Glutamatergic neuron (in vitro differentiated cells): Measurements from ENCODE around the gene GRM7. TPM values are rescaled to one million over a fixed set of nuclear protein-coding genes. Genes with fewer than 3 reads are reported as not detected.

Experiments
- DNase-seq: peaks from one replicate; pipeline ENCODE4 v3.0.0; 2022
- H3K27ac Mint-ChIP-seq: one replicate; pipeline ENCODE4 v1.8.0; 2020; ENCODE audit warnings: mild to moderate bottlenecking, mixed read lengths, inconsistent platforms; ENCODE audit not compliant: unreplicated experiment
- H3K27me3 Mint-ChIP-seq: one replicate; pipeline ENCODE4 v1.8.0; 2020; ENCODE audit warnings: mild to moderate bottlenecking, moderate library complexity, mixed read lengths, inconsistent platforms; ENCODE audit not compliant: unreplicated experiment
- H3K36me3 Mint-ChIP-seq: one replicate; pipeline ENCODE4 v1.8.0; 2020; ENCODE audit warnings: mild to moderate bottlenecking, mixed read lengths, inconsistent platforms; ENCODE audit not compliant: unreplicated experiment
- H3K4me1 Mint-ChIP-seq: one replicate; pipeline ENCODE4 v1.8.0; 2020; ENCODE audit warnings: mild to moderate bottlenecking, low read depth, mixed read lengths, inconsistent platforms; ENCODE audit not compliant: unreplicated experiment
- H3K4me3 Mint-ChIP-seq: one replicate; pipeline ENCODE4 v1.8.0; 2020; ENCODE audit warnings: mild to moderate bottlenecking, mixed read lengths, inconsistent platforms; ENCODE audit not compliant: unreplicated experiment
- H3K9me3 Mint-ChIP-seq: one replicate; pipeline ENCODE4 v1.8.0; 2020; ENCODE audit warnings: mild to moderate bottlenecking, moderate library complexity, mixed read lengths, inconsistent platforms; ENCODE audit not compliant: unreplicated experiment
- CTCF ChIP-seq: fragments of 200-600 bp; sonication (generic); IDR thresholded peaks from one replicate; pipeline ENCODE4 v1.5.0; 2021; ENCODE audit not compliant: partially characterized antibody, unreplicated experiment
- total RNA-seq: library from RNA; stranded (reverse); fragmentation: NEBNext Ultra II Directional; extraction: Animal tissue kit (Norgen Biotek cat#: 25700); gene quantifications from one replicate; pipeline ENCODE4 v1.2.1, GENCODE V29; 2021; ENCODE audit not compliant: unreplicated experiment

Gene GRM7
- total RNA-seq, 1 donor from 2014 or later = 1.4 TPM

- TF ChIP-seq CTCF = no peak
- Mint-ChIP-seq H3K4me3 (no peak overlapping the region), H3K9me3 (no peaks in the 10 kb centered on the region), H3K27me3 (no peaks in the 10 kb centered on the region), H3K36me3 (no peaks in the 10 kb centered on the region), H3K4me1 (peaks cover 4% of the 10 kb centered on the region), H3K27ac (no peak overlapping the region)
- DNase-seq = no peak
Measured at GRCh38 chr3:7423995-7424394, 563.1 kb downstream of the GRM7 start.

GRCh38 chr3:7428206-7428718 is 567.3 kb downstream of the GRM7 start:
- H3K36me3 Mint-ChIP-seq = no peaks in the 10 kb centered on the region
- H3K27ac Mint-ChIP-seq = no peak overlapping the region
- TF ChIP-seq CTCF = no peak
- H3K4me1 Mint-ChIP-seq = peaks cover under 1% of the 10 kb centered on the region
- H3K9me3 Mint-ChIP-seq = peaks cover 3% of the 10 kb centered on the region
- H3K4me3 Mint-ChIP-seq = no peak overlapping the region
- no peak for DNase-seq
- H3K27me3 Mint-ChIP-seq = no peaks in the 10 kb centered on the region

- H3K9me3 Mint-ChIP-seq = peaks cover 3% of the 10 kb centered on the region
- H3K4me3 Mint-ChIP-seq = no peak overlapping the region
- no peak for TF ChIP-seq CTCF
- peaks cover 1% of the 10 kb centered on the region for H3K27me3 Mint-ChIP-seq
- no peaks in the 10 kb centered on the region for H3K36me3 Mint-ChIP-seq
- no peaks in the 10 kb centered on the region for H3K4me1 Mint-ChIP-seq
- H3K27ac Mint-ChIP-seq = no peak overlapping the region
- DNase-seq = no peak
Measured at GRCh38 chr3:7432610-7433009, 571.7 kb downstream of the GRM7 start.

- TF ChIP-seq CTCF = no peak
- Mint-ChIP-seq H3K4me1 (no peaks in the 10 kb centered on the region), H3K27ac (no peak overlapping the region)
Measured at GRCh38 chr3:7433073-7433472, 572.2 kb downstream of the GRM7 start.

GRCh38 chr3:7436542-7436941 is 575.6 kb downstream of the GRM7 start:
- Mint-ChIP-seq H3K36me3 (no peaks in the 10 kb centered on the region), H3K27ac (no peak overlapping the region), H3K4me1 (no peaks in the 10 kb centered on the region), H3K4me3 (no peak overlapping the region), H3K9me3 (peaks cover 3% of the 10 kb centered on the region), H3K27me3 (peaks cover 3% of the 10 kb centered on the region)
- no peak for DNase-seq
- no peak for TF ChIP-seq CTCF

More at GRCh38 chr3:7433073-7433472, 572.2 kb downstream of the GRM7 start:
- Mint-ChIP-seq H3K36me3 (no peaks in the 10 kb centered on the region), H3K9me3 (peaks cover 3% of the 10 kb centered on the region), H3K27me3 (peaks cover 1% of the 10 kb centered on the region), H3K4me3 (no peak overlapping the region)
- no peak for DNase-seq
